Upper lobe of left lung (tissue), 4 donors: ENCODE results near the gene TFPI.

ENCODE experiments used
- POLR2AphosphoS5 ChIP-seq, 2 donors: sonication (generic); formaldehyde crosslinking; IDR thresholded peaks; one replicate each; pipeline ENCODE4 v1.5.1; 2017; ENCODE audit warnings: antibody characterized with exemption in 2 of 2
- TF ChIP-seq, protein P1 (sequence below), 6 experiments: fragments of 450-650 bp in 4 of 6; fragments of 200-600 bp in 2 of 6; sonication (generic) in 2 of 6; IDR thresholded peaks; one replicate each; pipeline ENCODE4 v1.5.1; 2016 to 2019; ENCODE audit warnings: antibody characterized with exemption in 6 of 6

GRCh38 chr2:187415449-187415848 lies 138.8 kb downstream of the TFPI start:
- TF ChIP-seq, protein P1, sequence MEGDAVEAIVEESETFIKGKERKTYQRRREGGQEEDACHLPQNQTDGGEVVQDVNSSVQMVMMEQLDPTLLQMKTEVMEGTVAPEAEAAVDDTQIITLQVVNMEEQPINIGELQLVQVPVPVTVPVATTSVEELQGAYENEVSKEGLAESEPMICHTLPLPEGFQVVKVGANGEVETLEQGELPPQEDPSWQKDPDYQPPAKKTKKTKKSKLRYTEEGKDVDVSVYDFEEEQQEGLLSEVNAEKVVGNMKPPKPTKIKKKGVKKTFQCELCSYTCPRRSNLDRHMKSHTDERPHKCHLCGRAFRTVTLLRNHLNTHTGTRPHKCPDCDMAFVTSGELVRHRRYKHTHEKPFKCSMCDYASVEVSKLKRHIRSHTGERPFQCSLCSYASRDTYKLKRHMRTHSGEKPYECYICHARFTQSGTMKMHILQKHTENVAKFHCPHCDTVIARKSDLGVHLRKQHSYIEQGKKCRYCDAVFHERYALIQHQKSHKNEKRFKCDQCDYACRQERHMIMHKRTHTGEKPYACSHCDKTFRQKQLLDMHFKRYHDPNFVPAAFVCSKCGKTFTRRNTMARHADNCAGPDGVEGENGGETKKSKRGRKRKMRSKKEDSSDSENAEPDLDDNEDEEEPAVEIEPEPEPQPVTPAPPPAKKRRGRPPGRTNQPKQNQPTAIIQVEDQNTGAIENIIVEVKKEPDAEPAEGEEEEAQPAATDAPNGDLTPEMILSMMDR (IDR thresholded peaks at IDR 0.05): no peak
- TF ChIP-seq POLR2AphosphoS5 (IDR thresholded peaks at IDR 0.05): no peak
